ENCODE results near the gene PCDH1. TPM values are rescaled to one million over a fixed set of nuclear protein-coding genes. Genes with fewer than 3 reads are reported as not detected.

PCDH1 gene
- total and polyA plus RNA-seq, 2 of the 13 experiments (the other 11 are each of a cell fraction or from before 2014, with no cell fraction given) = 0.11 to 0.83 TPM

DNA sequence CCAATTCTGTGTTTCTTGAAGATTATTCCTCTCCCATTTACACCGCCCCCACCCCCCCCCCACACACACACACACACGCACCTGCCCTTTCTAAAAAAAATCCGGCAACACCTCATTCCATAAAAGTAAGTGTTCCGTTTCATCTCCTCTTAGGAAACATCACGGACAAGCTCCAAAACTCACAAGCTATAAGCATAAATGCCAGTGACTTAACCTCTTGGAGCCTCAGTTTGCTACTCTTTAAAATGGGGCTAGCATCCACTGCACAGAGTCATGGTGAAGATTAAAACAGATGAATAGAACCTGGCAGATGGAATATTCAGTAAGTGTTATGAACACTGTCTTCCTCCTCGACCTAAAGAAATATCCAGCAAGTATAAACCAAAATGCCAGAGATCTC is 70.5 kb downstream of the PCDH1 start:
- H3K4me2 ChIP-seq (ENCODE audit: low read depth, low read length) = no peak overlapping the region
- no peaks in the 10 kb centered on the region for H3K36me3 ChIP-seq (replicated peaks in 1 of 2; ENCODE audit: control insufficient read depth in 1 of 2, insufficient read depth in 2 of 2, low read length in 2 of 2)
- H4K20me1 ChIP-seq (ENCODE audit: insufficient read depth, low read length) = no peaks in the 10 kb centered on the region
- peaks cover 11 to 70% of the 10 kb centered on the region in 2 experiments; a peak in 4 of 5 replicates for H3K27me3 ChIP-seq (ENCODE audit: control insufficient read depth in 1 of 2, insufficient read depth in 2 of 2, low read length in 2 of 2)
- in situ Hi-C loops (cut with HindIII; ENCODE audit: extremely low pct_ligation_motif_present, low pct_unique_long_range_greater_than_20kb) (no loop called here), intact Hi-C loops (cut with micrococcal nuclease; ENCODE audit: unreplicated experiment) (no loop called here)
- ChIA-PET POLR2A (no interaction called here), CTCF (ENCODE audit: low intra/inter-chr PET ratio, low total read pairs) (no interaction called here)
- H3K79me2 ChIP-seq (ENCODE audit: insufficient read depth, low read length) = no peaks in the 10 kb centered on the region
- BruUV-seq (replicated peaks) = no TSS peak
- no peak for FAIRE-seq
- H3K27ac ChIP-seq (ENCODE audit: extremely low read length, insufficient read depth, low read length) = no peak overlapping the region
- H3K9me3 ChIP-seq (ENCODE audit: low read length) = no peaks in the 10 kb centered on the region
- no peak overlapping the region for H3K9ac ChIP-seq (ENCODE audit: insufficient read depth, low read depth, low read length)
- H3K4me1 ChIP-seq (ENCODE audit: insufficient read depth, low read length) = no peaks in the 10 kb centered on the region
- no peak for TF ChIP-seq HHEX (CRISPR knock-in tag; IDR thresholded peaks at IDR 0.05)
- TF ChIP-seq, protein P1, sequence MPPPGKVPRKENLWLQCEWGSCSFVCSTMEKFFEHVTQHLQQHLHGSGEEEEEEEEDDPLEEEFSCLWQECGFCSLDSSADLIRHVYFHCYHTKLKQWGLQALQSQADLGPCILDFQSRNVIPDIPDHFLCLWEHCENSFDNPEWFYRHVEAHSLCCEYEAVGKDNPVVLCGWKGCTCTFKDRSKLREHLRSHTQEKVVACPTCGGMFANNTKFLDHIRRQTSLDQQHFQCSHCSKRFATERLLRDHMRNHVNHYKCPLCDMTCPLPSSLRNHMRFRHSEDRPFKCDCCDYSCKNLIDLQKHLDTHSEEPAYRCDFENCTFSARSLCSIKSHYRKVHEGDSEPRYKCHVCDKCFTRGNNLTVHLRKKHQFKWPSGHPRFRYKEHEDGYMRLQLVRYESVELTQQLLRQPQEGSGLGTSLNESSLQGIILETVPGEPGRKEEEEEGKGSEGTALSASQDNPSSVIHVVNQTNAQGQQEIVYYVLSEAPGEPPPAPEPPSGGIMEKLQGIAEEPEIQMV (CRISPR knock-in tag; IDR thresholded peaks at IDR 0.05; ENCODE audit: low read depth) = no peak
- TF ChIP-seq, protein P2, sequence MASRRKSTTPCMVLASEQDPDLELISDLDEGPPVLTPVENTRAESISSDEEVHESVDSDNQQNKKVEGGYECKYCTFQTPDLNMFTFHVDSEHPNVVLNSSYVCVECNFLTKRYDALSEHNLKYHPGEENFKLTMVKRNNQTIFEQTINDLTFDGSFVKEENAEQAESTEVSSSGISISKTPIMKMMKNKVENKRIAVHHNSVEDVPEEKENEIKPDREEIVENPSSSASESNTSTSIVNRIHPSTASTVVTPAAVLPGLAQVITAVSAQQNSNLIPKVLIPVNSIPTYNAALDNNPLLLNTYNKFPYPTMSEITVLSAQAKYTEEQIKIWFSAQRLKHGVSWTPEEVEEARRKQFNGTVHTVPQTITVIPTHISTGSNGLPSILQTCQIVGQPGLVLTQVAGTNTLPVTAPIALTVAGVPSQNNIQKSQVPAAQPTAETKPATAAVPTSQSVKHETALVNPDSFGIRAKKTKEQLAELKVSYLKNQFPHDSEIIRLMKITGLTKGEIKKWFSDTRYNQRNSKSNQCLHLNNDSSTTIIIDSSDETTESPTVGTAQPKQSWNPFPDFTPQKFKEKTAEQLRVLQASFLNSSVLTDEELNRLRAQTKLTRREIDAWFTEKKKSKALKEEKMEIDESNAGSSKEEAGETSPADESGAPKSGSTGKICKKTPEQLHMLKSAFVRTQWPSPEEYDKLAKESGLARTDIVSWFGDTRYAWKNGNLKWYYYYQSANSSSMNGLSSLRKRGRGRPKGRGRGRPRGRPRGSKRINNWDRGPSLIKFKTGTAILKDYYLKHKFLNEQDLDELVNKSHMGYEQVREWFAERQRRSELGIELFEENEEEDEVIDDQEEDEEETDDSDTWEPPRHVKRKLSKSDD (CRISPR knock-in tag; IDR thresholded peaks at IDR 0.05; ENCODE audit: low read depth) = no peak
- TF ChIP-seq SKI (IDR thresholded peaks at IDR 0.05; ENCODE audit: partially characterized antibody) = no peak
- no peak for TF ChIP-seq SRSF4 (IDR thresholded peaks at IDR 0.05; ENCODE audit: low read depth, low read length, poor library complexity, severe bottlenecking)
- TF ChIP-seq ZNF629 (CRISPR knock-in tag; conservative IDR thresholded peaks at IDR 0.05) = 0 out of 2 replicates have a peak, but pooled peaks have one; percentile 8
- no peak for TF ChIP-seq SMAD1 (CRISPR knock-in tag; IDR thresholded peaks at IDR 0.05; ENCODE audit: borderline replicate concordance, low read depth)
- TF ChIP-seq ZNF589 (CRISPR knock-in tag; conservative IDR thresholded peaks at IDR 0.05) = no peak
- H3K4me3 ChIP-seq (replicated peaks in 1 of 3; ENCODE audit: insufficient read depth in 1 of 3, low read depth in 2 of 3, low read length in 3 of 3) = no peak overlapping the region
- no peak overlapping the region for H2AFZ ChIP-seq (ENCODE audit: low read length)
- no peak for DNase-seq (ENCODE audit: low spot score)
- ATAC-seq = no peak
- WGBS (ENCODE audit: low lambda C conversion rate) = 11% methylated on average over 6 of the region's 6 CpGs
